GM18502 (cell line): Measurements from ENCODE around the gene RRH.

Experiments
- ATAC-seq: cut with Tn5 transposase; IDR thresholded peaks from one replicate; pipeline ENCODE4 v1.9.1; 2021; ENCODE audit warnings: mild to moderate bottlenecking; ENCODE audit not compliant: unreplicated experiment, poor library complexity

Gene RRH

GRCh38 chr4:109879081-109879480 is 51.3 kb downstream of the RRH start:
- no peak for ATAC-seq

GRCh38 chr4:109879636-109880314 is 52.0 kb downstream of the RRH start:
- no peak for ATAC-seq

GRCh38 chr4:109886303-109886702 is 58.5 kb downstream of the RRH start:
- ATAC-seq = no peak

GRCh38 chr4:109887071-109887470 is 59.3 kb downstream of the RRH start:
- ATAC-seq = no peak

- ATAC-seq = no peak
These were observed 62.3 kb downstream of the RRH start for GRCh38 chr4:109890076-109890475.
